GM21526 (cell line): ENCODE measurements around the gene MRPL40.
A peak's percentile ranks its signal among the peaks of the same experiment; 100 is the strongest.
"Not testable (repeated sequence)": the region's sequence is repeated elsewhere in the genome, so short reads cannot be mapped to it uniquely, and the experiment has no call there.

Experiments used
- ATAC-seq: cut with Tn5 transposase; IDR thresholded peaks from one replicate; pipeline ENCODE4 v1.9.1; 2021; ENCODE audit warnings: moderate library complexity; ENCODE audit not compliant: unreplicated experiment, low FRiP score

Gene MRPL40

GRCh38 chr22:19436444-19437161 is 4.3 kb downstream of the MRPL40 start:
- ATAC-seq, result not testable (repeated sequence)

- no peak for ATAC-seq
These were observed 6.0 kb downstream of the MRPL40 start for GRCh38 chr22:19438298-19438697.

GRCh38 chr22:19440411-19441195 is 8.3 kb downstream of the MRPL40 start:
- no peak for ATAC-seq

- no peak for ATAC-seq
These were observed 9.8 kb downstream of the MRPL40 start for GRCh38 chr22:19442166-19442565.

GRCh38 chr22:19443544-19444211 is 11.3 kb downstream of the MRPL40 start:
- no peak for ATAC-seq

GRCh38 chr22:19445279-19445982 is 13.1 kb downstream of the MRPL40 start:
- not testable (repeated sequence) for ATAC-seq

GRCh38 chr22:19446603-19447329 is 14.4 kb downstream of the MRPL40 start:
- ATAC-seq, result peak; percentile 3

- peak; percentile 70 for ATAC-seq
These were observed 15.2 kb downstream of the MRPL40 start, which contains the start of gene C22orf39 for GRCh38 chr22:19447330-19448075. C22orf39 (minus strand) TSS chr22:19447711; CDS start chr22:19447688, 23 bp downstream.

GRCh38 chr22:19448076-19448607 is 15.8 kb downstream of the MRPL40 start:
- peak; percentile 33 for ATAC-seq

- no peak for ATAC-seq
These were observed 16.5 kb downstream of the MRPL40 start for GRCh38 chr22:19448739-19449421.

GRCh38 chr22:19449422-19449767 is 17.1 kb downstream of the MRPL40 start:
- no peak for ATAC-seq

- ATAC-seq, result no peak
These were observed 18.2 kb downstream of the MRPL40 start for GRCh38 chr22:19450363-19451175.

GRCh38 chr22:19451570-19451969 is 19.2 kb downstream of the MRPL40 start:
- no peak for ATAC-seq

GRCh38 chr22:19453718-19454117 is 21.4 kb downstream of the MRPL40 start:
- ATAC-seq, result no peak

- no peak for ATAC-seq
These were observed 21.8 kb downstream of the MRPL40 start for GRCh38 chr22:19454156-19454555.

GRCh38 chr22:19455033-19455432 is 22.7 kb downstream of the MRPL40 start:
- ATAC-seq, result no peak

GRCh38 chr22:19455585-19456370 is 23.4 kb downstream of the MRPL40 start:
- ATAC-seq, result no peak
